SJSA1 (cell line): ENCODE results near the gene NOTCH4. TPM values are rescaled to one million over a fixed set of nuclear protein-coding genes. Genes with fewer than 3 reads are reported as not detected.
A peak's percentile ranks its signal among the peaks of the same experiment; 100 is the strongest.

Experiments used
- DNase-seq, 2 experiments: peaks; one replicate each; pipeline ENCODE4 v3.0.0-alpha.2; 2015 to 2020; ENCODE audit warnings: low spot score in 2 of 2, low read depth in 1 of 2
- H3K27ac ChIP-seq: fragments of 250-450 bp; sonication (Bioruptor Pico); 2 replicates; pipeline ENCODE4 v1.5.1; 2020; ENCODE audit warnings: mild to moderate bottlenecking, moderate library complexity
- H3K27me3 ChIP-seq: fragments of 250-450 bp; sonication (Bioruptor Pico); replicated peaks from 2 replicates; pipeline ENCODE4 v1.5.1; 2020; ENCODE audit warnings: mild to moderate bottlenecking, moderate library complexity
- H3K36me3 ChIP-seq: fragments of 250-450 bp; sonication (Bioruptor Pico); 2 replicates; pipeline ENCODE4 v1.5.1; 2020; ENCODE audit warnings: mild to moderate bottlenecking
- H3K4me1 ChIP-seq: fragments of 250-450 bp; sonication (Bioruptor Pico); replicated peaks from 2 replicates; pipeline ENCODE4 v1.6.1; 2021; ENCODE audit warnings: mild to moderate bottlenecking
- H3K4me3 ChIP-seq: fragments of 250-450 bp; sonication (Bioruptor Pico); 2 replicates; pipeline ENCODE4 v1.5.1; 2020; ENCODE audit warnings: mild to moderate bottlenecking
- H3K9me3 ChIP-seq: fragments of 250-450 bp; sonication (Bioruptor Pico); replicated peaks from 2 replicates; pipeline ENCODE4 v1.5.1; 2020; ENCODE audit warnings: mild to moderate bottlenecking
- total RNA-seq: library from RNA; depleted of rRNA; stranded (reverse); fragments of >200 nt; shearing (Covaris generic); gene quantifications from 2 replicates; pipeline ENCODE4 v1.2.3, GENCODE V29; 2014

NOTCH4 gene
- total RNA-seq, 1 experiment from 2014 or later = 1.6 TPM

DNA sequence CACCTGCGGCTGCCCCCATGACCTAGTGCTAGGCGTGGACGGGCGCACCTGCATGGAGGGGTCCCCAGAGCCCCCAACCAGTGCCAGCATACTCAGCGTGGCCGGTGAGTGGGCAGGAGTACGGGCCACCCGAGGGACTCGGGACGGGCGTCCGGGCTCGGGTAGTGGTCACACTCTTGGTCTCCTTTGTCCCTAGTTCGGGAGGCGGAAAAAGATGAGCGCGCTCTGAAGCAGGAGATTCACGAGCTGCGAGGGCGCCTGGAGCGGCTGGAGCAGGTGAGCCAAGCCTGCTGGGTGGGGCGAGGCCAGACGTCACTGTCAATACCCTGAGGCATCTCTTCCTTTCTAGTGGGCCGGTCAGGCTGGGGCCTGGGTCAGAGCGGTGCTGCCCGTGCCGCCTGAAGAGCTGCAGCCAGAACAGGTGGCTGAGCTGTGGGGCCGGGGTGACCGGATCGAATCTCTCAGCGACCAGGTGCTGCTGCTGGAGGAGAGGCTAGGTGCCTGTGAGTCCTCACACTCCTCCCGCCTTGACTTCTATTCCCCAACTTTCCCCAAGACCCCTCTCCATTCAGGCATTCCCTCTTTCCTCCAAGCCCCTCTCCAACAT lies 56.6 kb downstream of the NOTCH4 start:
- no peak overlapping the region for H3K27ac ChIP-seq
- H3K36me3 ChIP-seq = peaks cover 53% of the 10 kb centered on the region
- DNase-seq = no peak
- no peak overlapping the region for H3K4me3 ChIP-seq
- no peaks in the 10 kb centered on the region for H3K9me3 ChIP-seq
- no peaks in the 10 kb centered on the region for H3K27me3 ChIP-seq
- peaks cover 23% of the 10 kb centered on the region for H3K4me1 ChIP-seq

DNA sequence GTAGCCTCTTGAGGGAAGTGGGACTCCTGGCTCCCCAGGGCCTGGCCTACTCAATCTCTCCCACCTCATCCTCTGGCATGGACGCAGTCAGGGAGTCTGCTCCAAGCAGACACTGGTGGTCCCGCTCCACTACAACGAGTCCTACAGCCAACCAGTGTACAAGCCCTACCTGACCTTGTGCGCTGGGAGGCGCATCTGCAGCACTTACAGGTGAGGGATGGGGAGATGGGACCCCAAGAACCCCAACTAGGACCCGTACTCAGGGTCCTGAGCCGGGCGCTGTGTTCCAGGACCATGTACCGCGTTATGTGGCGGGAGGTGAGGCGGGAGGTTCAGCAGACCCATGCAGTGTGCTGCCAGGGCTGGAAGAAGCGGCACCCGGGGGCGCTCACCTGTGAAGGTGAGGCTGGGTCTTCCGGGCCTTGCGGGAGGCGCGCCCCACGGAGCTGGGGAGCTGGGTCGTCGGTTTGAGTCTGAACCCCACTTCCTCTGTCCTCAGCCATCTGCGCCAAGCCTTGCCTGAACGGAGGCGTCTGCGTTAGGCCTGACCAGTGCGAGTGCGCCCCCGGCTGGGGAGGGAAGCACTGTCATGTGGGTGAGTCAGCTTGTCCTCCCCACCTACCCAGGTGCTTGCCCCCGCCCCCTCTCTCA lies 57.3 kb downstream of the NOTCH4 start:
- no peak for DNase-seq
- H3K36me3 ChIP-seq = peaks cover 53% of the 10 kb centered on the region
- H3K4me3 ChIP-seq = no peak overlapping the region
- no peaks in the 10 kb centered on the region for H3K27me3 ChIP-seq
- H3K27ac ChIP-seq = no peak overlapping the region
- H3K4me1 ChIP-seq = peaks cover 23% of the 10 kb centered on the region
- H3K9me3 ChIP-seq = no peaks in the 10 kb centered on the region

GRCh38 chr6:32164295-32164694 lies 59.6 kb downstream of the NOTCH4 start, which contains the start of gene EGFL8:
TSS of gene EGFL8 (plus strand) at chr6:32164595. CDS start at chr6:32166166, 1,571 bp downstream.
- H3K4me3 ChIP-seq = no peak within 1 kb of the TSS
- peaks cover 32% of the 10 kb centered on the region for H3K36me3 ChIP-seq
- no peaks in the 10 kb centered on the region for H3K9me3 ChIP-seq
- DNase-seq = no peak
- no peaks in the 10 kb centered on the region for H3K27me3 ChIP-seq
- peaks cover 10% of the 10 kb centered on the region for H3K4me1 ChIP-seq
- no peak within 1 kb of the TSS for H3K27ac ChIP-seq

DNA sequence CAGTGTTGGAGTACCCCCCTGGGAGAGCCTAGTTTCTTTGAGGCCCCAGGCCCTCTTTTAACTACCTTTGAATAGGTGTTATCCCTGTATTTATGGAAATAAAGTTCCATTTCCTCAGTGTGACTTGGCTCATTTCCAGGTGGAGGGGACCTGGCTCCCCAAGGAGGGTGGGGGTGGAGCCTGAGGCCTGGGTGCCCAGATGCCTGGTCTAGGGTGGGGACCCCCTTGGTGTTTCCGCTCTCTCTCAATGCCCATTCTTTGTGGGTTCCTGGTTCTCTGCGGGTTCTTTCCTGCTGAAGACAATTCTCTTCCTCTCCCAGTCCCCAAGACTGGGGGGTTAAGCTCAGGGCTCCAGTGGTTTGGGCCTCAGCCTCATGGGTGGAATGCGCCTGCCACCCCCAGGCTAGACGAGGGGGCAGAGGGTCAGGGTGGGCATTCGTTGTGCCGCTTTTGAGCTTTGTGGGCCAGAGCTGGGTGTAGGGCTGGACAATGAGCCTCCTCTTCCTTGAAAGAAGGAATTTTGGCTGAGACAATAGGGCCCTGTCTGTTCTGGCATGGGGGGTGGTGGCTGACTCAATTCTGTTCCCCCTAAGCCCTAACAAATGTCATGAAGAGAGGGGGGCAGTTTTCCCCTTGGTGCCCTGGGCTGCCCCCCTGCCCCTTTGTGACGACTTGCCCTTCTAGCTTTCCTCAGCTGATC lies 60.2 kb downstream of the NOTCH4 start:
- no peak overlapping the region for H3K27ac ChIP-seq
- no peaks in the 10 kb centered on the region for H3K9me3 ChIP-seq
- no peak overlapping the region for H3K4me3 ChIP-seq
- DNase-seq = no peak
- H3K36me3 ChIP-seq = peaks cover 26% of the 10 kb centered on the region
- H3K4me1 ChIP-seq = peaks cover 4% of the 10 kb centered on the region
- no peaks in the 10 kb centered on the region for H3K27me3 ChIP-seq

- Histone ChIP-seq H3K27me3 (no peaks in the 10 kb centered on the region), H3K36me3 (peaks cover 21% of the 10 kb centered on the region)
- no peak for DNase-seq
Measured at GRCh38 chr6:32158052-32158451, 65.8 kb downstream of the NOTCH4 start.

GRCh38 chr6:32156891-32157290 lies 67.0 kb downstream of the NOTCH4 start:
- H3K4me3 ChIP-seq = no peak overlapping the region
- no peak overlapping the region for H3K27ac ChIP-seq
- H3K9me3 ChIP-seq = no peaks in the 10 kb centered on the region
- peaks cover 18% of the 10 kb centered on the region for H3K4me1 ChIP-seq
- DNase-seq = no peak
- no peaks in the 10 kb centered on the region for H3K27me3 ChIP-seq
- peaks cover 21% of the 10 kb centered on the region for H3K36me3 ChIP-seq

More at GRCh38 chr6:32158052-32158451, 65.8 kb downstream of the NOTCH4 start:
- Histone ChIP-seq H3K9me3 (no peaks in the 10 kb centered on the region), H3K4me1 (peaks cover 15% of the 10 kb centered on the region), H3K27ac (no peak overlapping the region), H3K4me3 (no peak overlapping the region)

- Histone ChIP-seq H3K4me3 (peak overlapping the region; percentile 56), H3K27ac (peak overlapping the region; percentile 68), H3K27me3 (no peaks in the 10 kb centered on the region), H3K9me3 (no peaks in the 10 kb centered on the region), H3K4me1 (peaks cover 18% of the 10 kb centered on the region), H3K36me3 (peaks cover 21% of the 10 kb centered on the region)
- DNase-seq = peak in 1 of 2 experiments; percentile 73
Measured at GRCh38 chr6:32154514-32155161, 69.2 kb downstream of the NOTCH4 start.

GRCh38 chr6:32153564-32154513 lies 70.0 kb downstream of the NOTCH4 start, which contains the start of gene PPT2:
TSS of gene PPT2 (plus strand) at chr6:32154141. CDS start at chr6:32154595, 454 bp downstream.
- Histone ChIP-seq H3K4me1 (peaks cover 18% of the 10 kb centered on the region), H3K9me3 (no peaks in the 10 kb centered on the region), H3K4me3 (peak within 1 kb of the TSS; percentile 56), H3K27ac (peak within 1 kb of the TSS; percentile 68), H3K27me3 (no peaks in the 10 kb centered on the region), H3K36me3 (peaks cover 21% of the 10 kb centered on the region)
- DNase-seq = peak; percentile 87 to 90

DNA sequence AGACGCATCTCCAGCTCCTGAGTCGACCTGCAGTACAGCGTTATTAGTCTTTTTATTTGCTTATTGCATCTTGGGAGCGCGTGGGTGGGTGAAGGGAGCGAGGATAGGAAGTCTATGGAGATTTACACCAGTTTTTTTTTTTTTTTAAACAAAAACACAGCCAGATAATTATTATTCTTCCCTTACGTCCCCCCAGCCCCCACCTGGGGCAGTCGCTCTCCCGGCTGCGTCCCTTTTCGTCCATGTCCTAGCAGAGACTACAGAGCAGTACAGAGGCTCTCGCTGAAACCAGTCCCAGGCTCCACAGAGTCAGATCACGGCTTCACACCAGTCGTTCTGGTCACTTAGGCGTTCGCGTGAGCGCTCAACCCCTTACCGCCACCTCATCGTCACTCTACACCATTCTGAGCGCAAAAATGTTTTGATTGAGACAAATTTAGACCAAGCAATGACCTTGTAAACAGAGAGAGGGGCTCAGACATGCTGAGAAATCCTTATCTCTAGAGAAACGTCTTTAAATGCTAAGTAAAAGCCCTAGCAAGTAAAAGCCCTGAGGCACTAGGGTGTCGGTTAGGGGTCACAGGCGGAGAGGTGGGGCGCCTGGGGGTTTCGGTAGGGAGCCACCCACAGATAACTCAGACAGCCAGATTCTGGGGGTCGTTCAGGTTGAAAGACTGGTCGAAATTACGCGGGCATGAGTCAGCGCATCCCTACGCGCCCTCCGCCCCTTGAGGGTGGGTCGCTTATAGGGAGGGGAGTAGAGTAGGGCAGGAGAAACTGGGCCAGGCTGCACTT lies 70.9 kb downstream of the NOTCH4 start:
- Histone ChIP-seq H3K27me3 (no peaks in the 10 kb centered on the region), H3K9me3 (no peaks in the 10 kb centered on the region), H3K27ac (peak overlapping the region; percentile 68; the same call in 1 of the 2 replicates), H3K36me3 (peaks cover 16% of the 10 kb centered on the region), H3K4me1 (peaks cover 18% of the 10 kb centered on the region), H3K4me3 (peak overlapping the region; percentile 56)
- DNase-seq = no peak

DNA sequence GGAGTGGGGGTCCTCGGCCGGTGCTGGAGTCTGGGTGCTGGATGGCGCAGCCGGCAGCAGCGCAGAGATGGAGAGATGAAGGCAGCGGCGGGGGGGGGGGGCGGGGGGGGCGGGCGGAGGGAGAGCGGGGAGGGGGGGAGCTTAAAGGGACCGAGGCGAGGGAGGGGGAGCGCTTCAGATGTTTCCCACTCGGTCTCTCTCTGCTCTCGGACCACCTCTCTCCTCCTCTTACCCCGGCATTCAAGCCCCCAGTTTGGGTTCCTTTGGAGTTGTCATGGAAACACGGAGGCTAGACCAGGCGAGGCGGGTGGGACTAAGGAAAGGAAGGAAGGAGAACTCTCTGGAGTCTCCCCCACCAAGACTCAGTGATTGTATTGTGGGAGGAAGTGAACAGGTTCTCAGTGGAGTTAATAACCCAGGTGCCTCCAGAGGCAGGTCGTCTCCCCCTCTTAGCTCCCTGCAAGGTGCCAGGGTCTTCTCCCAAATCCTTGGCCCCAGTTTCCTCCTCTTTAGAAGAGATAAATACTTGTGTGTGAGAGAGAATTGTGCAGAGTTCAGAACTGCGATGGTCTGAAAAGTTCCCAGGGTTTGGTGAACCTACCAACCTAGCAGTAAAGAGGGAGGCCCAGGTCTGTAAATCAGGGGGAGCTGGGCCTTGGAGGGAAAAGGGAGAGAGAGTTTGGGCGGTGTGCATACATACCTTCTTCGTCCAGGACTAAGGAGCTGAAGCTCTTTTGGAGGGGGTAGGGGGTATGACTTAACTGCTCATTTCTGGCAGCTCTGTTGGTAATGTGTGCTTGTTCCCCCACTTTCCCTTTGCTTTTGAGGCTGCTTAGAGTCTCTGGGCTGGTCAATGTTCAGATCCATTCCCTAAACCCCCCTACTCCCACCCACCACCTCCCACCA lies 71.8 kb downstream of the NOTCH4 start, which contains the start of gene PRRT1:
PRRT1 (minus strand) TSS at position 77 of the 906 bp plus-strand sequence. CDS start 112 bp downstream, outside the sequence.
- Histone ChIP-seq H3K36me3 (peaks cover 9% of the 10 kb centered on the region), H3K9me3 (no peaks in the 10 kb centered on the region), H3K27ac (no peak within 1 kb of the TSS), H3K4me1 (peaks cover 18% of the 10 kb centered on the region), H3K27me3 (no peaks in the 10 kb centered on the region), H3K4me3 (no peak within 1 kb of the TSS)
- no peak for DNase-seq

GRCh38 chr6:32151181-32151862 lies 72.5 kb downstream of the NOTCH4 start:
- Histone ChIP-seq H3K9me3 (no peaks in the 10 kb centered on the region), H3K4me1 (peaks cover 18% of the 10 kb centered on the region), H3K36me3 (peaks cover 2% of the 10 kb centered on the region), H3K27me3 (peaks cover 5% of the 10 kb centered on the region; the same call in 1 of the 2 replicates), H3K27ac (no peak overlapping the region), H3K4me3 (no peak overlapping the region)
- DNase-seq = no peak
